Small intestine (tissue), 16 donors: ENCODE results near the gene PITHD1. TPM values are rescaled to one million over a fixed set of nuclear protein-coding genes. Genes with fewer than 3 reads are reported as not detected.
A peak's percentile ranks its signal among the peaks of the same experiment; 100 is the strongest.
"Not testable (repeated sequence)": the region's sequence is repeated elsewhere in the genome, so short reads cannot be mapped to it uniquely, and the experiment has no call there.

ENCODE experiments used
- DNase-seq, 2 donors: peaks; one replicate each; pipeline versions ENCODE4 v3.0.0 to v3.0.0-alpha.2; 2013
- FAIRE-seq: peaks from 2 replicates; lab custom pipeline; 2012; peaks lifted over from hg19 to GRCh38; lab: Jason Lieb, UNC
- H3K27ac ChIP-seq, 3 donors: one replicate each; pipeline ENCODE4 v1.5.1; 2013; ENCODE audit warnings: low read length in 2 of 3, mild to moderate bottlenecking in 2 of 3, control low read depth in 1 of 3, inconsistent platforms in 1 of 3, low read depth in 1 of 3, moderate library complexity in 1 of 3
- H3K27me3 ChIP-seq, 3 donors: one replicate each; pipeline ENCODE4 v1.6.1; 2013; ENCODE audit warnings: low read length in 3 of 3, inconsistent platforms in 1 of 3; ENCODE audit not compliant: control insufficient read depth in 3 of 3, insufficient read depth in 3 of 3
- H3K36me3 ChIP-seq, 3 donors: one replicate each; pipeline ENCODE4 v1.6.1; 2013; ENCODE audit warnings: low read length in 3 of 3, inconsistent platforms in 1 of 3, low read depth in 1 of 3, mild to moderate bottlenecking in 1 of 3, moderate library complexity in 1 of 3; ENCODE audit not compliant: control insufficient read depth in 3 of 3, insufficient read depth in 2 of 3
- H3K4me1 ChIP-seq, 3 donors: one replicate each; pipeline ENCODE4 v1.6.1; 2013; ENCODE audit warnings: low read length in 2 of 3, inconsistent platforms in 1 of 3, low read depth in 1 of 3, mild to moderate bottlenecking in 1 of 3, moderate library complexity in 1 of 3; ENCODE audit not compliant: control insufficient read depth in 3 of 3, insufficient read depth in 2 of 3
- H3K4me3 ChIP-seq, 3 donors: one replicate each; pipeline ENCODE4 v1.5.1; 2013; ENCODE audit warnings: low read length in 3 of 3, control low read depth in 1 of 3, inconsistent platforms in 1 of 3, low read depth in 1 of 3, mild to moderate bottlenecking in 1 of 3, moderate library complexity in 1 of 3
- H3K9me3 ChIP-seq, 2 donors: one replicate each; pipeline ENCODE4 v1.6.1; 2013; ENCODE audit warnings: low read depth in 1 of 2, low read length in 1 of 2; ENCODE audit not compliant: control insufficient read depth in 2 of 2, insufficient read depth in 1 of 2
- WGBS, 3 donors: extraction: QIAGEN DNeasy Blood & Tissue Kit; methylation state at CpG; one replicate each; pipeline ENCODE4 v1.1.7; 2013; 5-methylcytosine and 5-hydroxymethylcytosine counted together
- long read RNA-seq, 10 donors: transcript quantifications; one replicate each; lab custom pipeline, GENCODE V29; 2026
- polyA plus RNA-seq, 4 donors: library from polyadenylated mRNA; stranded (reverse) in 3 of 4; unstranded in 1 of 4; fragments of 200-250 nt in 3 of 4; fragments of 120-200 nt in 1 of 4; gene quantifications; one replicate each; pipeline versions ENCODE4 v1.2.1 to v1.2.3, GENCODE V29; 2013
- donor health status: healthy with polysubstance abuse.
- donor health status: control.
- donor health status: control.
- donor health status: Bipolar disorder and iron deficiency.
- donor health status: healthy.

PITHD1 gene
- 10 to 100 TPM; 32.4 to 60.1 (median 48.4) TPM for polyA plus RNA-seq
- long read RNA-seq, donor 1, result 0 reads
- long read RNA-seq, donor 2, transcript PITHD1-201 (6 exons, 1,603 nt), result major isoform, 9 of 9 reads
- long read RNA-seq, donor 2, partial matches to known transcripts, result 0 of 9 reads
- long read RNA-seq, donor 2, other reads (novel, unspliced or antisense), result 0 of 9 reads
- long read RNA-seq, donor 3, transcript PITHD1-201 (6 exons, 1,603 nt), result major isoform, 11 of 11 reads
- long read RNA-seq, donor 3, partial matches to known transcripts, result 0 of 11 reads
- long read RNA-seq, donor 3, other reads (novel, unspliced or antisense), result 0 of 11 reads
- long read RNA-seq, donor 4, result 0 reads
- long read RNA-seq, donor 5, transcript PITHD1-201 (6 exons, 1,603 nt), result major isoform, 8 of 8 reads
- long read RNA-seq, donor 5, partial matches to known transcripts, result 0 of 8 reads
- long read RNA-seq, donor 5, other reads (novel, unspliced or antisense), result 0 of 8 reads
- long read RNA-seq, donor 6, transcript PITHD1-201 (6 exons, 1,603 nt), result major isoform, 11 of 11 reads
- long read RNA-seq, donor 6, partial matches to known transcripts, result 0 of 11 reads
- long read RNA-seq, donor 6, other reads (novel, unspliced or antisense), result 0 of 11 reads
- long read RNA-seq, donor 7, result 0 reads
- long read RNA-seq, donor 8, partial matches to known transcripts, result 0 of 2 reads
- long read RNA-seq, donor 8, other reads (novel, unspliced or antisense), result 0 of 2 reads
- long read RNA-seq, donor 9, partial matches to known transcripts, result 0 of 3 reads
- long read RNA-seq, donor 9, other reads (novel, unspliced or antisense), result 0 of 3 reads
- long read RNA-seq, donor 10, transcript PITHD1-201 (6 exons, 1,603 nt), result major isoform, 14 of 14 reads
- long read RNA-seq, donor 10, partial matches to known transcripts, result 0 of 14 reads
- long read RNA-seq, donor 10, other reads (novel, unspliced or antisense), result 0 of 14 reads

- FAIRE-seq, result no peak
- Histone ChIP-seq H3K9me3 (no peaks in the 10 kb centered on the region), H3K36me3 (peaks cover 0 to 18% (median 2%) of the 10 kb centered on the region in 3 donors), H3K27me3 (no peaks in the 10 kb centered on the region), H3K4me1 (peaks cover 2 to 34% (median 8%) of the 10 kb centered on the region in 3 donors), H3K4me3 (peak within 1 kb of the TSS; percentile 88 to 92 (median 90)), H3K27ac (peak within 1 kb of the TSS; percentile 94 to 100 (median 96))
- 0 to 1% (median 1%) methylated on average over 55 to 89 of the region's 91 CpGs for WGBS, 3 donors
- DNase-seq, result peak; percentile 91 to 95
Measured at GRCh38 chr1:23777979-23778814, at the start of gene PITHD1. Gene PITHD1 (plus strand): TSS chr1:23778418. CDS start chr1:23778516, 98 bp downstream.

- H3K27ac ChIP-seq, result no peak overlapping the region
- no peak for DNase-seq
- H3K9me3 ChIP-seq, result no peaks in the 10 kb centered on the region
- H3K27me3 ChIP-seq, result no peaks in the 10 kb centered on the region
- no peaks in the 10 kb centered on the region for H3K36me3 ChIP-seq
- no peak overlapping the region for H3K4me3 ChIP-seq
- peaks cover 0 to 8% (median 3%) of the 10 kb centered on the region in 3 donors for H3K4me1 ChIP-seq
- 92 to 98% (median 94%) methylated on average over 10 of the region's 10 CpGs for WGBS, 3 donors
- no peak for FAIRE-seq
Measured at GRCh38 chr1:23732363-23733224, 45.6 kb upstream of the PITHD1 start.

- H3K4me1 ChIP-seq, H3K36me3 ChIP-seq, H3K27ac ChIP-seq, FAIRE-seq, H3K27me3 ChIP-seq, DNase-seq, H3K4me3 ChIP-seq, H3K9me3 ChIP-seq: not testable (repeated sequence)
- 64 to 82% (median 67%) methylated on average over 5 of the region's 5 CpGs for WGBS, 3 donors
Measured at GRCh38 chr1:23733281-23733680, 44.9 kb upstream of the PITHD1 start.

- H3K27ac ChIP-seq, result no peak overlapping the region
- peaks cover 0 to 4% (median 0%) of the 10 kb centered on the region in 3 donors for H3K36me3 ChIP-seq
- 88 to 93% (median 92%) methylated on average over 7 of the region's 7 CpGs for WGBS, 3 donors
- H3K27me3 ChIP-seq, result no peaks in the 10 kb centered on the region
- FAIRE-seq, result no peak
- DNase-seq, result no peak
- H3K4me3 ChIP-seq, result no peak overlapping the region
- H3K4me1 ChIP-seq, result no peaks in the 10 kb centered on the region
- no peaks in the 10 kb centered on the region for H3K9me3 ChIP-seq
Measured at GRCh38 chr1:23736437-23737134, 41.6 kb upstream of the PITHD1 start.

- no peak overlapping the region for H3K4me3 ChIP-seq
- FAIRE-seq (no peak), DNase-seq (no peak)
- H3K27me3 ChIP-seq, result no peaks in the 10 kb centered on the region
- peaks cover 0 to 9% (median 0%) of the 10 kb centered on the region in 3 donors for H3K36me3 ChIP-seq
- peaks cover 0 to 13% (median 4%) of the 10 kb centered on the region in 3 donors for H3K4me1 ChIP-seq
- no peak overlapping the region for H3K27ac ChIP-seq
- H3K9me3 ChIP-seq, result no peaks in the 10 kb centered on the region
- WGBS, 3 donors, result 88 to 89% (median 89%) methylated on average over 5 of the region's 5 CpGs
Measured at GRCh38 chr1:23741609-23742008, 36.6 kb upstream of the PITHD1 start.

- Histone ChIP-seq H3K27me3 (no peaks in the 10 kb centered on the region), H3K4me1 (peaks cover 0 to 13% (median 4%) of the 10 kb centered on the region in 3 donors), H3K36me3 (peaks cover 0 to 9% (median 0%) of the 10 kb centered on the region in 3 donors), H3K4me3 (peak overlapping the region; percentile 77 to 95 (median 85)), H3K27ac (peak overlapping the region; percentile 69 to 94 (median 93)), H3K9me3 (no peaks in the 10 kb centered on the region)
- FAIRE-seq, result no peak
- whole genome bisulfite sequencing, 3 donors, result 4 to 7% (median 5%) methylated on average over 26 to 28 of the region's 28 CpGs
- no peak for DNase-seq
Measured at GRCh38 chr1:23742670-23743286, 35.4 kb upstream of the PITHD1 start.
